HUES6 (cell line): ENCODE results near the gene GPR78.

Source experiments
- H3K27ac ChIP-seq: 2 replicates; pipeline ENCODE4 v1.7.0; 2013; ENCODE audit warnings: low read depth, mild to moderate bottlenecking, low read length, inconsistent platforms
- H3K27me3 ChIP-seq: 2 replicates; pipeline ENCODE4 v1.6.1; 2013; ENCODE audit warnings: low read length; ENCODE audit not compliant: control insufficient read depth, insufficient read depth
- H3K36me3 ChIP-seq: 2 replicates; pipeline ENCODE4 v1.6.1; 2013; ENCODE audit warnings: low read length; ENCODE audit not compliant: control insufficient read depth, insufficient read depth
- H3K4me1 ChIP-seq: 2 replicates; pipeline ENCODE4 v1.6.1; 2013; ENCODE audit warnings: low read length; ENCODE audit not compliant: control insufficient read depth, insufficient read depth
- H3K4me3 ChIP-seq: 2 replicates; pipeline ENCODE4 v1.5.1; 2013; ENCODE audit warnings: low read depth, low read length
- H3K9ac ChIP-seq: one replicate; pipeline ENCODE4 v1.6.1; 2013; ENCODE audit warnings: mild to moderate bottlenecking, low read length
- H3K9me3 ChIP-seq: 2 replicates; pipeline ENCODE4 v1.6.1; 2013; ENCODE audit warnings: low read depth, low read length; ENCODE audit not compliant: control insufficient read depth, insufficient read depth

The GPR78 gene

GRCh38 chr4:8547108-8547911 lies 32.9 kb upstream of the GPR78 start:
- no peak overlapping the region for H3K4me3 ChIP-seq
- no peaks in the 10 kb centered on the region; the same call in 1 of the 2 replicates for H3K27me3 ChIP-seq
- no peaks in the 10 kb centered on the region for H3K36me3 ChIP-seq
- no peak overlapping the region for H3K9ac ChIP-seq
- H3K27ac ChIP-seq, result no peak overlapping the region
- H3K4me1 ChIP-seq, result peaks cover 9% of the 10 kb centered on the region; the same call in 1 of the 2 replicates
- no peaks in the 10 kb centered on the region for H3K9me3 ChIP-seq

GRCh38 chr4:8547912-8548730 lies 32.1 kb upstream of the GPR78 start:
- no peaks in the 10 kb centered on the region for H3K9me3 ChIP-seq
- no peak overlapping the region for H3K4me3 ChIP-seq
- no peak overlapping the region for H3K9ac ChIP-seq
- H3K27ac ChIP-seq, result no peak overlapping the region
- H3K4me1 ChIP-seq, result peaks cover 9% of the 10 kb centered on the region; the same call in 1 of the 2 replicates
- no peaks in the 10 kb centered on the region for H3K36me3 ChIP-seq
- H3K27me3 ChIP-seq, result no peaks in the 10 kb centered on the region; the same call in 1 of the 2 replicates

GRCh38 chr4:8548731-8549351 lies 31.4 kb upstream of the GPR78 start:
- Histone ChIP-seq H3K9me3 (no peaks in the 10 kb centered on the region), H3K9ac (no peak overlapping the region), H3K4me3 (no peak overlapping the region), H3K27ac (no peak overlapping the region), H3K36me3 (no peaks in the 10 kb centered on the region), H3K27me3 (no peaks in the 10 kb centered on the region; the same call in 1 of the 2 replicates), H3K4me1 (peaks cover 9% of the 10 kb centered on the region; the same call in 1 of the 2 replicates)

GRCh38 chr4:8549352-8549931 lies 30.8 kb upstream of the GPR78 start:
- Histone ChIP-seq H3K4me3 (no peak overlapping the region), H3K27ac (no peak overlapping the region), H3K4me1 (peaks cover 9% of the 10 kb centered on the region; the same call in 1 of the 2 replicates), H3K36me3 (no peaks in the 10 kb centered on the region), H3K9me3 (no peaks in the 10 kb centered on the region), H3K9ac (no peak overlapping the region), H3K27me3 (no peaks in the 10 kb centered on the region; the same call in 1 of the 2 replicates)

- H3K9me3 ChIP-seq, result no peaks in the 10 kb centered on the region
- no peak overlapping the region for H3K27ac ChIP-seq
- peaks cover 1% of the 10 kb centered on the region; the same call in 1 of the 2 replicates for H3K4me1 ChIP-seq
- no peaks in the 10 kb centered on the region; the same call in 1 of the 2 replicates for H3K27me3 ChIP-seq
- no peak overlapping the region for H3K4me3 ChIP-seq
- no peaks in the 10 kb centered on the region for H3K36me3 ChIP-seq
- H3K9ac ChIP-seq, result no peak overlapping the region
These were observed 29.5 kb upstream of the GPR78 start for GRCh38 chr4:8550691-8551090.

- no peaks in the 10 kb centered on the region; the same call in 1 of the 2 replicates for H3K4me1 ChIP-seq
- H3K9me3 ChIP-seq, result no peaks in the 10 kb centered on the region
- H3K4me3 ChIP-seq, result no peak overlapping the region
- H3K27me3 ChIP-seq, result no peaks in the 10 kb centered on the region
- no peak overlapping the region for H3K27ac ChIP-seq
- no peaks in the 10 kb centered on the region for H3K36me3 ChIP-seq
- no peak overlapping the region for H3K9ac ChIP-seq
These were observed 28.2 kb upstream of the GPR78 start for GRCh38 chr4:8552024-8552423.

- Histone ChIP-seq H3K36me3 (no peaks in the 10 kb centered on the region), H3K4me1 (no peaks in the 10 kb centered on the region; the same call in 1 of the 2 replicates), H3K27ac (no peak overlapping the region), H3K9ac (no peak overlapping the region), H3K4me3 (no peak overlapping the region), H3K27me3 (no peaks in the 10 kb centered on the region), H3K9me3 (no peaks in the 10 kb centered on the region)
These were observed 27.5 kb upstream of the GPR78 start for GRCh38 chr4:8552581-8553205.

GRCh38 chr4:8553216-8553615 lies 27.0 kb upstream of the GPR78 start:
- H3K4me1 ChIP-seq, result no peaks in the 10 kb centered on the region; the same call in 1 of the 2 replicates
- H3K27me3 ChIP-seq, result no peaks in the 10 kb centered on the region
- H3K27ac ChIP-seq, result no peak overlapping the region
- no peak overlapping the region for H3K9ac ChIP-seq
- no peak overlapping the region for H3K4me3 ChIP-seq
- H3K36me3 ChIP-seq, result no peaks in the 10 kb centered on the region
- no peaks in the 10 kb centered on the region for H3K9me3 ChIP-seq

- Histone ChIP-seq H3K27ac (no peak overlapping the region), H3K9me3 (no peaks in the 10 kb centered on the region)
These were observed 26.2 kb upstream of the GPR78 start for GRCh38 chr4:8553991-8554405.

GRCh38 chr4:8554555-8555100 lies 25.6 kb upstream of the GPR78 start:
- Histone ChIP-seq H3K4me1 (no peaks in the 10 kb centered on the region; the same call in 1 of the 2 replicates), H3K27me3 (no peaks in the 10 kb centered on the region), H3K4me3 (no peak overlapping the region), H3K27ac (no peak overlapping the region), H3K36me3 (no peaks in the 10 kb centered on the region), H3K9ac (no peak overlapping the region), H3K9me3 (no peaks in the 10 kb centered on the region)

More at GRCh38 chr4:8553991-8554405, 26.2 kb upstream of the GPR78 start:
- no peak overlapping the region for H3K4me3 ChIP-seq
- no peaks in the 10 kb centered on the region; the same call in 1 of the 2 replicates for H3K4me1 ChIP-seq
- no peak overlapping the region for H3K9ac ChIP-seq
- no peaks in the 10 kb centered on the region for H3K27me3 ChIP-seq
- H3K36me3 ChIP-seq, result no peaks in the 10 kb centered on the region
